GM12872 (cell line): ENCODE measurements around the gene FAM200A.

ENCODE experiments used
- TF ChIP-seq, protein P1 (sequence below): IDR thresholded peaks from 3 replicates; pipeline ENCODE4 v1.5.1; 2011; ENCODE audit warnings: low read depth, mild to moderate bottlenecking, low read length, moderate library complexity; ENCODE audit not compliant: insufficient read depth

FAM200A gene

DNA sequence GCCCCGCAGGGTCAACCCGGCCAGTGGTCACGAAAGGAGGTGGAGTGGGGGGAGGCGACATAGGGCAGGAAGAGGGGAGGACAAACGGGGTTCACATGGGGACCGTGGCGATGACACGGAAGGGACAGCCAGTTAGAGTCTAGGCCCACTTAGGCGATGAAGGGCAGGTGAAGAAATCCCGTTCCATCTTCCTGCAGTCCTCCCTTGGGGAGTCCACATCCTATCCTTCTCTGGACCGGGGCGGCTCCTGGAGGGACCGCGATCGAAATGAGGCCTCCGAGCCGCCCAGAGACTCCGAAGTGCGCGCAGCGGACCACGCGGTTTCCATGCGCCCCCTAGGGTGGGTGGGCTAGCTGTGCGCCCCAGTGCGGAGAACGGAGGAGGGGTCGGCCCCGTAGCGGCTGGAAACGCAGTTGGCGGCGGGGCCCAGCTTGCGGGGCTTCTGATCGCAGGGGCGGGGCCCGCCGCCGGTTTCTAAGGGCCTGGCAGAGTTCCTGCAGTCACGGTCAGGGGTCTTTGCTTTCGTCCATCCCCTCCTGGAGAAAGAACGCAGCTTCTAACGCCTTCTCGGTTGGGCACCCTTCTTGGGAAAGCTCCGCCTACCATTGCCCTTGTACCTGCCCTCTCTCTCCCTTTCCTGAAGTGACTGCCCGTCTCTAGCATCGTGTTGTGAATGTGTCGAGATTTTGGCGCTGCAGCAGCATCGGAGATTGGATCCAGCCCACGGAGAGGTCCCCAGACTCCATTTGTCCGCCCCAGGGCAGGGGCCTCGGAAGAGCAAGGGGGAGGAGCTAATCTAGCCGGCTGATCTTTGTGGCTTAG, 28.3 kb upstream of the FAM200A start:
- TF ChIP-seq, protein P1, sequence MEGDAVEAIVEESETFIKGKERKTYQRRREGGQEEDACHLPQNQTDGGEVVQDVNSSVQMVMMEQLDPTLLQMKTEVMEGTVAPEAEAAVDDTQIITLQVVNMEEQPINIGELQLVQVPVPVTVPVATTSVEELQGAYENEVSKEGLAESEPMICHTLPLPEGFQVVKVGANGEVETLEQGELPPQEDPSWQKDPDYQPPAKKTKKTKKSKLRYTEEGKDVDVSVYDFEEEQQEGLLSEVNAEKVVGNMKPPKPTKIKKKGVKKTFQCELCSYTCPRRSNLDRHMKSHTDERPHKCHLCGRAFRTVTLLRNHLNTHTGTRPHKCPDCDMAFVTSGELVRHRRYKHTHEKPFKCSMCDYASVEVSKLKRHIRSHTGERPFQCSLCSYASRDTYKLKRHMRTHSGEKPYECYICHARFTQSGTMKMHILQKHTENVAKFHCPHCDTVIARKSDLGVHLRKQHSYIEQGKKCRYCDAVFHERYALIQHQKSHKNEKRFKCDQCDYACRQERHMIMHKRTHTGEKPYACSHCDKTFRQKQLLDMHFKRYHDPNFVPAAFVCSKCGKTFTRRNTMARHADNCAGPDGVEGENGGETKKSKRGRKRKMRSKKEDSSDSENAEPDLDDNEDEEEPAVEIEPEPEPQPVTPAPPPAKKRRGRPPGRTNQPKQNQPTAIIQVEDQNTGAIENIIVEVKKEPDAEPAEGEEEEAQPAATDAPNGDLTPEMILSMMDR = peak; percentile 36; the same call in 2 of the 3 replicates

DNA sequence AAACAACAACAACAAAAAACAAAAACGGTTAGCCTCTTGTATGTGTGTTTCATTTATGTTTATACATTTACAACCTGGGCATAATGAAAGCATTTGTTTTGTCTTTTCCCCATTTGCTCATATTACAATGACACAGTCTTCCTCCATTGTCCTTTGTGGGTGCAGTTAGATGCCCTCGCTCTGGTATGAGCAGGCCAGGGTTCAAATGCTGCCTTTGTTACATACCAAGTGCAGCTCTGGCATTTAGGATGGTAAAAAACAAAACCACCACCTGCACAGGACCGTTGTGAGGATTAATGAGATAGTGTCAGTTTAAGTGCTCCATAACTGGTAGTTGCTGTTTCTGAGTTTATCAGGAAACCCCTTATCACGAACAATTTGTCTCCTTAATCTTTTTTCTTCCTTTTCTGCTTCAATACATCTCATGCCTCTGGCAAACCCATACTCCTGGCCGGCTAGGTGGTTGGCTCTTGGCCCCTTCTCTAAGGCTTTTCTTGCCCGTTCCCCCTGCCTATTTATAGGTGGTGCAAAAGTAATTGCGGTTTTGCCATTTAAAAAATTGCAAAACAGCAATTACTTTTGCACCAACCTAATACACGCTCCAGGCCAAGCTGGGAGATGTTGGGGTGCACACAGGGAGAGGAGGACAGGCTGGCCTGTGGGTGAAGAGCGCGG, 27.5 kb upstream of the FAM200A start:
- TF ChIP-seq, protein P1 = no peak

DNA sequence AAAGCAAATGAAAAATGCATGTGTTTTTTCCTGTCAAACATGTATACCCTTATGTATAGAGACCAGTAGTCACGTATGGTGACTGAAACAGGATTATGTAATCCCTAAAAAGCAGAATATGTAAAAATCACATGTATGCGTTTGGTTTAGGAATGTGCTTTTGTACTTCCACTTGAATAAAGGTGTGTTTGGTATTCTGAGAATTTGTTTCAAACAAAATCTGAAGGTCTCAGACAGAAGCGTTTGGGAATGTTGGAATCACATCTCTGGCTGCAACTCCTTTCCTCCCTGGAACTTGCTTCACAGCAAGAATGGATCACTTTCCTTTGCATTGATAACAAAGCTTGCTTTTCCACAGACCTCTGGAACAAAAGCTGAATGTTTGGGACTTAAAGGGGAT, 24.3 kb upstream of the FAM200A start:
- TF ChIP-seq, protein P1 = no peak

DNA sequence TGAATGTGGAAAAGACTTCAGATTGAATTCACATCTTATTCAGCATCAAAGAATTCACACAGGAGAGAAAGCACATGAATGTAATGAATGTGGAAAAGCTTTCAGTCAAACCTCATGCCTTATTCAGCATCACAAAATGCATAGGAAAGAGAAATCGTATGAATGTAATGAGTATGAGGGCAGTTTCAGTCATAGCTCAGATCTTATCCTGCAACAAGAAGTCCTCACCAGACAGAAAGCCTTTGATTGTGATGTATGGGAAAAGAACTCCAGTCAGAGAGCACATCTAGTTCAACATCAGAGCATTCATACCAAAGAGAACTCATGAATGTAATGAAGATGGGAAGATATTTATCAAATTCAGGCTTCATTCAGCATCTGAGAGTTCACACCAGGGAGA, 21.3 kb upstream of the FAM200A start:
- TF ChIP-seq, protein P1 = no peak

DNA sequence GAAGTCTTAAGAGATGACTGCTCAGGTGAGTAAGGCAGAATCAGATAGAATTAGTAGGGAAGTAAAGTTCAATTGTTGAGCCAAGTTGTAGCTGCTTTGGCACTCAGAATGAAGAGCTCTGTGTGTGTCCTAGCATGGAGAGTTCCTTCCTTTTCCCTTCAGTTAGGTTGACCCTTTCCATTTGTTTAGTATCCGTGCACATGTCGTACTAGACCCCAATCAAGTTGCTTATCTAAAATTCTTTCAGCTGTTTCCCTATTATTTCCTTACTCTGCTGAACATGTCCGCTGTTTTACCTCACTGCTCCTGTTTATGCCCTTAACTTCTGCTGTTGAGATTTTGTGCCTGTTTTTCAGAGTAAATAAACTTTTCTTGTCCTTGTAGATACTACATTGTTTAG, 19.9 kb upstream of the FAM200A start:
- TF ChIP-seq, protein P1 = no peak

DNA sequence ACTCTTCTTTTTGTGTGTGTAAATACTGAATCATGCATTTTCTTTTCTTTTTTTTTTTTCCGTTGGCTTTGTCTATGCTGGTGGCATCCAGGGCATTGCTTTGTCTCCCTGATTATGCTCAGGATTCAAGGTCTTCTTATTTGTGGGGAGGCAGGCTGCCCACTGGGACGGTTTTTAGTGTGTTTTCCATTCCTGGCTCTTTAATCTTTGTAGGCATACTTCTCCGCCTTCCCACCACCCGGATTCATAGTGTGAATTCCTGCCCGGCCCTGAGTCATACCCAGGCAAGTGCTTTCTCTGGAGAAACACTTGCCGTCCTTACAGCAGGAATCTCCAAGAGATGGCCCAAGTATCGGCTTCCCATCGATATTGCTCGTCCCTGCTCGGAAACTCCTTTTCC, 11.7 kb upstream of the FAM200A start:
- TF ChIP-seq, protein P1 = no peak

DNA sequence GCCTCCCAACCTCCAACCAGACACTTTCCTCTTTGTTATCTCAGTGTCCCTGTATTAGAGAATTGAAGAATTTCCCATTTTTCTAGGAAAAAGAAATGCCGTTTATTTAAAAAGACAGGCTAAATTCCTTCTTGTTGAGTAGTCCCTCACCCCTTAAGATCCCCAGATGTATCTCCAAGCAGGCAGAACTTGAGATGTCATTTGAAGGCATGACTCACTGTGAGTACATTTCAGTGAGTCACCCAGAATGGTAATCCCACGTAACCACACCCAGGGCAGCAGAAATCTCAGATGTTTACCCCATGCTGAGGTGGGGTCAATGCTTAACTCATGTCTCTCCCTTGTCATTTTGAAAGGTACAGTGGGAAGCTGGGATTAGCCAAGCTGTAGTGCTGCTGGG, 10.9 kb upstream of the FAM200A start:
- TF ChIP-seq, protein P1 = no peak
